GM18498 (cell line): ENCODE data around the gene TIMM17B.
A peak's percentile ranks its signal among the peaks of the same experiment; 100 is the strongest.
"Not testable (repeated sequence)": the region's sequence is repeated elsewhere in the genome, so short reads cannot be mapped to it uniquely, and the experiment has no call there.

Experiments used
- ATAC-seq: cut with Tn5 transposase; IDR thresholded peaks from one replicate; pipeline ENCODE4 v1.9.1; 2021; ENCODE audit warnings: mild to moderate bottlenecking, moderate library complexity; ENCODE audit not compliant: unreplicated experiment

Gene TIMM17B

DNA sequence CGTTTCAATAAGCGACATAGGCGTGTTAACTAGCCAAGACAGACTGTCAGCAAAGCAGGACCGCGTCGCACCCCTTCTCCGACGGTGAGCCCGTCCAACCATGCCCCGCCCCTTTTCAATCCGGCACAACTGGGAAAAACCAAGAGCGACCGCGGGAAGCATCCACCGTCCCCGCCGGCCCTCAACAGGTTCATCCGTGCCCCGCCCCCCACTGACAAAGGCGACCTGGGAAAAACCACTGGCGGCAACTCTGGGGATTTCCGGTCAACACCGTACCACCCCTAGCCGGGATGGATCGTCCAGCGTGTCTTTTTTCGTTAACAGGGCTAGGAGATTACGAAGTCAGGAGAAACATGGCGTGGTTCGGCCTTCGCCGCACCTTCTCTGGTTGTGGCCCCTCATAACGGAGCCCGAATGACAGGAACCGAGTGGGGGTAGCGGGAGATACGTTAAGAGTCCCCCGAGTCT lies 377 bp downstream of the TIMM17B start:
- ATAC-seq = peak; percentile 16

GRCh38 chrX:48896611-48897011 lies 957 bp downstream of the TIMM17B start:
- no peak for ATAC-seq

DNA sequence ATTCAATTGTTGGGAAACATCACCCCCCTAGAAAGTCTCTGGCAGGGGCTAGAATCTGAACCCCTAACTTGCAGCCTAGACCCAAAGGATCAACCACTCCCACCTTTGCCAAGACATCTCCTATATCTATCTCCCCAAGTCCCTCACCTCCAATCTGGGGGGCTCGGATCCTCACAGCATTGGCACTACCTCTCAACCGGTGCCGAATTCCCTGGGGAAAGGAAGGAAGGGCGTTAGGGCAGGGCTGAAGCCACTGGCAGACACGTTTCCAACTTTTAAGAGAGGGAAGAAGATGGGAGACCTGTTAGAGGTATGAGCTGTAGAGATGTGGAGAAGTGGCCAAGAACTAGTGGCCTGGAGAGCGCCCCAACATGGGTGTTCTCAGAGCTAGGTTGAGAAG lies 2.7 kb downstream of the TIMM17B start:
- ATAC-seq = no peak

DNA sequence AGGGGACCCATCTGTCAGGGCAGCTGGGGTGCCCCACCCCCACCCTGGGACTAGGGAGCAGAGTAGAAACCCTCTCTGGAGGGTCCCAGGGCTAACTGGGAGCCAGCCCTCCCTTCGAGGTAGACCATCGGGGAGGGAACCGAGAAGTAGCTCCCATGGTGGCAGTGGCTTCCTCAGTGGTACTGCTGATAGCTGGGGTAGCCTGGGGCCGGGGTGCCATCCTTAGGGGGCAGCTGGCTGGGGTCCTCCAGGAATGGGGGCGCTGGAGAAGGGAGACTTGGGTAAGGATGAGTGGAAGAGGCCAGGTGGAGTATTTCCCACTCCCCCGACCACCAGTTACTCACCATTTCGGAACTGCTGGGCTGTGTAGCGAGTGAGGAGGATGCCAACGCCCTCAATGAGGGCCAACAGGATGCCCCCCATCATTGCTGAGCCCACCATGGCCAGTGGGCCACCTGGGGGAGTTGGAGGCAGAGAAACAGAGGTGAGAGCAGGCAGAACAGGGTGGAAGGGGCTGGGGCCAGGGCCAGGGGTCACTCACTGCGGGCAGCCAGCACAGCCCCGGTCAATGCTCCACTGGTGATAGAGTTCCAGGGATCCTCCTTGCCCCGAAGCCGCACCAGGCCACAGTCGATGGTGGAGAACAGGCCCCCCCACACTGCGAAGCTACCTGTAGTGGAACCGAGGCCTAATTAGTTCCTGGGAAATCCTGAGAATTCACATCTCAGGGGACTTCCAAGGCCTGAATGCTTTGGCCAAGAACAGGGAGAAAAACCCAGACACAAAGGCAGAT lies 3.8 kb downstream of the TIMM17B start:
- ATAC-seq = no peak

GRCh38 chrX:48892896-48893295 lies 4.7 kb downstream of the TIMM17B start:
- no peak for ATAC-seq

GRCh38 chrX:48891402-48892288 lies 5.9 kb downstream of the TIMM17B start:
- ATAC-seq = peak; percentile 91

DNA sequence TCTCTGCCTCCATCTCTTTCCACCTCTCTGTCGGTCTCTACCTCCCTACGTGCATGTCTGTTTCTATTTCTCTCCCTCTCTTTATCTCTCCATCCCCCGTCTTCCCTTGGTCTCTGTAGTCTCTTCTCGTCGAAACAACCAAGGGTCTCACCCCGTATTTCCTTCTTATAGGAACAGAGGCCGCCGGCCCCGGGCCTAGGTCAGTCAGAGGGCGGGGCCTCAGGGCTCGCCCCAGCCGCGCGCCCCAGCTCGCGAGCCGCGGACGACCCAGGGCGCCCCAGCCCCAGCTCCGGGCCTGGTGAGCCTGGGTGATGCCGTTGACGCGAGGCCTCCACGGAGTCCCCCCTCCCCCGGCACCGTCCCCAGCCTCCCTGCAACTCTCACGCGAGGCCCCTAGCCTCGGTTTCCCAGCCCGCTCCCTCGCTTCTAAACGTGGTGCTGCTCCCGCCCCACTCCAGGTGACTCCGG lies 6.6 kb downstream of the TIMM17B start:
- peak; percentile 57 for ATAC-seq

- ATAC-seq = no peak
Measured at GRCh38 chrX:48890296-48890925, 7.2 kb downstream of the TIMM17B start.

GRCh38 chrX:48886586-48886985 lies 11.0 kb downstream of the TIMM17B start:
- not testable (repeated sequence) for ATAC-seq

DNA sequence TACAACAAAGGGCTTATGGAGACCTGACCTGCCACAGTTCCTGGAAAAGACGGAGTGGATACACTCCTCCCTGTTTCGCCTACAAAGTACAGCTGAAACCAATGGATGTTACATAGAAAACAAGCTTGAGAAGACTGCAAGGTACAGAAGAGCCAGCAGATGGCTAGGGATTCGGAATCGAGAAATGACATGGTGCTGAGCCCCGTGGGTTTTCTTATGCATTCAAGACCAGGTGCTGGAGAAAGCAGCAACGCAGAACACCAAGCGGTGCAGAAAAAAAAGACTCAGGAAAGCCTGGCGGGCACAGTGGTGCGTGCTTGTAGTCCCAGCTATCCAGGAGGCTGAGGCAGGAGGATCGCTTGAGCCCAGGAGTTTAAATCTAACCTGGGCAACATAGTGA lies 13.8 kb downstream of the TIMM17B start:
- no peak for ATAC-seq

- not testable (repeated sequence) for ATAC-seq
Measured at GRCh38 chrX:48876944-48877343, 20.6 kb downstream of the TIMM17B start.

DNA sequence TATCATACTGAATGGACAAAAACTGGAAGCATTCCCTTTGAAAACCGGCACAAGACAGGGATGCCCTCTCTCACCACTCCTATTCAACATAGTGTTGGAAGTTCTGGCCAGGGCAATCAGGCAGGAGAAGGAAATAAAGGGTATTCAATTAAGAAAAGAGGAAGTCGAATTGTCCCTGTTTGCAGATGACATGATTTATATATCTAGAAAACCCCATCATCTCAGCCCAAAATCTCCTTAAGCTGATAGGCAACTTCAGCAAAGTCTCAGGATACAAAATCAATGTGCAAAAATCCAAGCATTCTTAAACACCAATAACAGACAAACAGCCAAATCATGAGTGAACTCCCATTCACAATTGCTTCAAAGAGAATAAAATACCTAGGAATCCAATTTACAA lies 25.6 kb downstream of the TIMM17B start:
- ATAC-seq = not testable (repeated sequence)

GRCh38 chrX:48864210-48864609 lies 33.4 kb downstream of the TIMM17B start:
- ATAC-seq = no peak

GRCh38 chrX:48854898-48855297 lies 42.7 kb downstream of the TIMM17B start:
- ATAC-seq = no peak

- ATAC-seq = not testable (repeated sequence)
Measured at GRCh38 chrX:48854121-48854804, 43.3 kb downstream of the TIMM17B start.

DNA sequence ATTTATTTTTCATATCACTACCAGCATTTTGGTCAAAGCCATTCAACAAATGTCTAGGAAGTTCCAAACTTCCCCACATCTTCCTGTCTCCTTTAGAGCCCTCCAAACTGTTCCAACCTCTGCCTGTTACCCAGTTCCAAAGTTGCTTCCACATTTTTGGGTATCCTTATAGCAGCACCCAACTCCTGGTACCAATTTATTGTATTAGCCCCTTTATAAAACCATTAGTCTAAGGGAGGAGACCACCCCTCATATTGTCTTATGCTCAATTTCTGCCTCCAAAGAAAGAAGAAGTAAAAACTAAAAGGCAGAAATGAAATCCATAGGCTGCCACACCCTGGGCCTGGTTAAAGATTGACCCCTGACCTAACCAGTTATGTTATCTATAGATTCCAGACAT lies 44.1 kb downstream of the TIMM17B start:
- ATAC-seq = not testable (repeated sequence)

GRCh38 chrX:48852857-48853256 lies 44.7 kb downstream of the TIMM17B start:
- no peak for ATAC-seq

- no peak for ATAC-seq
Measured at GRCh38 chrX:48848847-48849246, 48.7 kb downstream of the TIMM17B start.
